H7 (cell line): ENCODE measurements around the gene CACNA1I. TPM values are rescaled to one million over a fixed set of nuclear protein-coding genes. Genes with fewer than 3 reads are reported as not detected.
"Not testable (repeated sequence)": the region's sequence is repeated elsewhere in the genome, so short reads cannot be mapped to it uniquely, and the experiment has no call there.

ENCODE experiments used
- DNase-seq: peaks from one replicate; pipeline ENCODE4 v3.0.0; 2012
- H3K27me3 ChIP-seq: 2 replicates; pipeline ENCODE4 v1.6.0; 2011; ENCODE audit warnings: mild to moderate bottlenecking, low read length; ENCODE audit not compliant: control insufficient read depth, insufficient read depth
- H3K36me3 ChIP-seq: replicated peaks from 2 replicates; pipeline ENCODE4 v1.5.1; 2011; ENCODE audit warnings: low read length; ENCODE audit not compliant: control insufficient read depth, insufficient read depth
- H3K4me3 ChIP-seq: 2 replicates; pipeline ENCODE4 v1.5.1; 2011; ENCODE audit warnings: low read depth, mild to moderate bottlenecking, control low read depth, low read length, moderate library complexity; ENCODE audit not compliant: insufficient read depth
- total RNA-seq: library from RNA; depleted of rRNA; stranded (reverse); fragments of >200 nt; shearing (Covaris generic); gene quantifications from 2 replicates; pipeline ENCODE4 v1.2.3, GENCODE V29; 2014; rRNA removed

CACNA1I gene
- total RNA-seq = 0.31 and 0.55 TPM in 2 replicates

GRCh38 chr22:39570665-39571064 lies at the start of gene CACNA1I:
Gene CACNA1I (plus strand): TSS chr22:39570753. CDS start chr22:39570753, 0 bp downstream.
- H3K36me3 ChIP-seq = no peaks in the 10 kb centered on the region
- peak; percentile 67 for DNase-seq
- H3K27me3 ChIP-seq = no peaks in the 10 kb centered on the region
- no peak within 1 kb of the TSS for H3K4me3 ChIP-seq

- peaks cover 30% of the 10 kb centered on the region for H3K36me3 ChIP-seq
- DNase-seq = not testable (repeated sequence)
Observed at GRCh38 chr22:39521106-39521885, 49.3 kb upstream of the CACNA1I start.

GRCh38 chr22:39522091-39522490 lies 48.5 kb upstream of the CACNA1I start:
- not testable (repeated sequence) for DNase-seq, H3K27me3 ChIP-seq
- Histone ChIP-seq H3K4me3 (peak overlapping the region; percentile 100; the same call in 1 of the 2 replicates), H3K36me3 (peaks cover 29% of the 10 kb centered on the region)

More at GRCh38 chr22:39521106-39521885, 49.3 kb upstream of the CACNA1I start:
- peak overlapping the region; percentile 100 for H3K4me3 ChIP-seq
- not testable (repeated sequence) for H3K27me3 ChIP-seq

- Histone ChIP-seq H3K27me3 (0 out of 2 replicates have a peak, but pooled peaks cover under 1% of the 10 kb centered on the region), H3K4me3 (peak overlapping the region; percentile 17; the same call in 1 of the 2 replicates), H3K36me3 (peaks cover 29% of the 10 kb centered on the region)
- DNase-seq = no peak
Observed at GRCh38 chr22:39522567-39523300, 47.8 kb upstream of the CACNA1I start.

GRCh38 chr22:39524089-39524752 lies 46.3 kb upstream of the CACNA1I start:
- Histone ChIP-seq H3K27me3 (no peaks in the 10 kb centered on the region), H3K4me3 (no peak overlapping the region), H3K36me3 (peaks cover 38% of the 10 kb centered on the region)
- DNase-seq = peak; percentile 61

DNA sequence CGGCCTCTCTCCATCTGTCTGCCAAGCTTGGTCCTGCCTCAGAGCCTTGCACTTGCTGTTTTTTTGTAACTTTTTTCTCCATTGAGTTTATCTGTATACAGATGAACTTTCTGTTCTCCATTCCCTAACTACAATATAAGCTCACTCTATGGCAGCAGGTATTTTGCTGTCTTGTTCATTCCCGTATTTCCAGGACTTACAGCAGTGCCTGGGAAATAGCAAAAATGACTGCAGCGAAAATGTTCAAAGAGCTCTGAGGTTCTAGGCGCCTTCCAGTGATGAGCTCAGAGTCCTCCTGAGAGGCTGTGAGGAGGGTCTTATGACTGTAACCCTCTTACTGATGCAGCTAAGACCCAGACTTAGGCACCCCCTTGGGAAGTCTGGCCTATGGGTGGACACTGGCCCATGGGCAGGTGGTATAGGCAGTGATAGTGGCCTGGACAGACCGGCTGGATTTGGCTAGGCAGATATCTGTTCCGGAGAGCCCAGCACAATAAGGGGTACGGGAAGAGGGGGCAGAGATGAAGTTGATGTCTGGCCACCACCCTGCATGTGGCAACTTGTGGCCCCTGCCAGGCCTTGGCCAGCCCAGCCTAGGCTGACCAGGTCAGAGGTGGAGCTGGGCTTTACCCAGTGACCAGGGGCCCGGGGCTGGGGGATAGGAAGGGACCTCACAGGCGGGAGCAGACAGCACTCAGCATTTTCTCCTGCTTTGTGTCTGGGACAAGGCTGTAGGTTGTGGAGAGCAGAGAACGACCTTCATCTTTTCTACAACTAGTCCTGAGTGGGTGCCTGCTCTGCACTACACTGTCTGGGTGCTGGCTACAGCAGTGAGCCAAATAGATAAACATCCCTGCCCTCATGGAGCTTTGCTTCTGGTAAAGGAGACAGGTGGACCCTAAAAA lies 45.5 kb upstream of the CACNA1I start:
- H3K36me3 ChIP-seq = peaks cover 41% of the 10 kb centered on the region
- no peak overlapping the region for H3K4me3 ChIP-seq
- peak; percentile 66 for DNase-seq
- H3K27me3 ChIP-seq = no peaks in the 10 kb centered on the region

DNA sequence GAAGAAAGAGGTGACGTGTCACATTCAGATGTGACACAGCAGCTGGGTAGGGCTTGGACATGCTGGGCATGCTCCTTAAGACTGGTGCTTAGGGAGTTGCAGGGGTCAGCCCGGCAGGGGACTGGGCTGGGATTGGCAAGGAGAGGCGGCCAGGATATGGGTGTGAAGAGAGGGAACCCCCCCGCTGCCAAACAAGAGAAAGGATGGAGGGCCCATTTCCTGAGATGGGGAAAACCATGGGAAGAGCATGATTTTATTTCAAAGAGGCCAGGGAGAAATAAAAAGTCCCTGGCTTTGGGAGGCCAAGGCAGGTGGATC lies 44.9 kb upstream of the CACNA1I start:
- DNase-seq = peak; percentile 61
- Histone ChIP-seq H3K36me3 (peaks cover 41% of the 10 kb centered on the region), H3K27me3 (no peaks in the 10 kb centered on the region), H3K4me3 (no peak overlapping the region)

DNA sequence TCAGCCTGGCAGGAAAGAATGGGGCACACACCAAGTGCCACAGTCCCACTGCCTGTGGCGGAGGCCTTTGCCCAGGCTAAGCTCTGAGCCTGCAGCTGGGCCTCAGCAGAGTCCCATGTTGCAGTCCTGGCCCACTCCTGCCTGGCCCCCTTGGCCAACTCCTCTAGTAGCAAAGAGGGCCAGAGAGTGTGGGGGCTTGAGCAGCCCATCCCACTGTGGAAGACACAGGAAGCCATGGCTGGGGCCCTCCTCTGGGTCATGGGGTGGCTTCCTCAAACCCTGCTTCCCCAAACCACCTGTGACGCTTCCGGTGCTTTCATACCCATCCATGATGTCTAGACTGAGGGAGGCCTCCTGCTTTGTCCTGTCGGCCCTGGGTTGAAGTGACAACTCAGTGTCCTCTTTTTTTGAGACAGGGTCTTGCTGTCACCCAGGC lies 43.8 kb upstream of the CACNA1I start:
- H3K36me3 ChIP-seq = peaks cover 35% of the 10 kb centered on the region
- DNase-seq = peak; percentile 55

DNA sequence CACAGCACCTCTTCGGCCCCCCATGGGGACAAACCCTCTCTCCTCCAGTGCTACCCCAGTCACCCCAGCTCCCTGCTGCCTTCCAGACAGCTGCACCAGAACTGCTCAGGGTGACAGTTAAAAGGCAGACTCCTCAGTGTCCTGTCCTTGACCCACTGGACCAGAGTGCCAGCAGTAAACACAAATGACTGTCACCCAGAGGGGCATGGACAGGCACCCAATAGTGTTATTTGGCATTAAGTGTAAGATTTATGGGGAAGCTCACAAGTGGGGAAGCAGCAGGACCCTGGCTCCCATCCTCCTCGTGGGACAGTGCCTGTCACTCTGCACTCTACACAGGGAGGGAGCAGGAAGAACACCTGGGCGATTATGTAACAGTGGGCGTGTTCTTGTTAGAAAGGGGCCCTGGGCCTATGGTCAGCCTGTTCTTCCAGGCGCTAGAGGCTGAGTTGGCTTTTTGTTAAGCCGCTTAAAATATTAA lies 43.0 kb upstream of the CACNA1I start:
- peaks cover 30% of the 10 kb centered on the region for H3K36me3 ChIP-seq
- peak; percentile 61 for DNase-seq
- H3K27me3 ChIP-seq = no peaks in the 10 kb centered on the region
- no peak overlapping the region for H3K4me3 ChIP-seq

More for the DNA sequence above, 43.8 kb upstream of the CACNA1I start:
- no peak overlapping the region for H3K4me3 ChIP-seq
- no peaks in the 10 kb centered on the region for H3K27me3 ChIP-seq

GRCh38 chr22:39528080-39528661 lies 42.4 kb upstream of the CACNA1I start:
- Histone ChIP-seq H3K27me3 (no peaks in the 10 kb centered on the region), H3K4me3 (no peak overlapping the region), H3K36me3 (peaks cover 23% of the 10 kb centered on the region)
- DNase-seq = no peak

DNA sequence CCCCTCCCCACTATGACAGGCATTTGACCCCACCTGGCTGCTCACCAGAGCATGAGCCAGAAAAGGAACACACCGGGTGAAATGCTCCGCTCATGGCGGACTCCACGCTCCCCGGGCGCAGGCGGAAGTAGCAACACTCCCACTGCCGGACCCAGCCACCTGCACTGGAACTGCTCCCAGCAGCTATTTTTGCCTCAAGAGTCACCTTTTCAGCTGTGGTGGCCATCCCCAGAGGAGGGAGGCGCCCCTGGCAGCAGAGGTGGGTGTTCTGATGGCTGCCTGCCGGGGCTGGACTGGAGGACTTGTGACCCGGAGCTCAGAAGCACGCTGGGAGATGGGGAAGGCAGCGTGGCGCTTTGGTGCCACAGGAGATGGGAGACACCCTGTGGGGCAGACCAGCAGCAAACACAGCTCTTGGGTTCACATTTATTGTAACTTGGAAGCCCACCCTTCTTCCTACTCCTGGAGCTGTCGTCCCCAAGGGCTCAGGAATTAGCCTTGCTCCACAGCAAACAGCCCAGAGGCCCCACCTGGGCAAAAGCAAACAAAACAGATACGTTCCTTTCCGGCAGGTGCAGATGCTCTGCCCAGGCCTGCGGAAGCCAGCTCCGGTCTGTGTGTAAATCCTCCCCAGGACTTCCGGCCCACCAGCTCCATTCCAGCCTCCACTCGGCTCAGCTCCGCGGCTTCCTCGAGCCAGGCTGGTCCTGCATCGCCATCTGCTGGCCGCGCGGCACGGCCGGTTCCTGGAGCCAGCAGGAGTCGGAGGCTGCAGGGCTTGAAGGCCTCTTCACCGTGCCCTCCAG lies 41.7 kb upstream of the CACNA1I start:
- peaks cover 20% of the 10 kb centered on the region for H3K36me3 ChIP-seq
- no peak overlapping the region for H3K4me3 ChIP-seq
- peak; percentile 96 for DNase-seq
- H3K27me3 ChIP-seq = no peaks in the 10 kb centered on the region

- peak; percentile 60 for DNase-seq
- H3K4me3 ChIP-seq = no peak overlapping the region
- peaks cover 15% of the 10 kb centered on the region for H3K36me3 ChIP-seq
- no peaks in the 10 kb centered on the region for H3K27me3 ChIP-seq
Observed at GRCh38 chr22:39529487-39529851, 41.1 kb upstream of the CACNA1I start.

- H3K4me3 ChIP-seq = no peak overlapping the region
- no peaks in the 10 kb centered on the region for H3K27me3 ChIP-seq
- H3K36me3 ChIP-seq = peaks cover 14% of the 10 kb centered on the region
- no peak for DNase-seq
Observed at GRCh38 chr22:39530116-39530515, 40.4 kb upstream of the CACNA1I start.
